ENCODE results near the gene FN1.

- TF ChIP-seq CTCF (IDR thresholded peaks at IDR 0.05), result no peak
- TF ChIP-seq POLR2A (IDR thresholded peaks at IDR 0.05), result no peak
Observed at GRCh38 chr2:215407590-215408264, 28.1 kb downstream of the FN1 start.
